ENCODE results near the gene ACAA1. TPM values are rescaled to one million over a fixed set of nuclear protein-coding genes. Genes with fewer than 3 reads are reported as not detected.
"Not testable (repeated sequence)": the region's sequence is repeated elsewhere in the genome, so short reads cannot be mapped to it uniquely, and the experiment has no call there.

Gene ACAA1
- total RNA-seq, 1 donor from 2014 or later: 135 TPM

DNA sequence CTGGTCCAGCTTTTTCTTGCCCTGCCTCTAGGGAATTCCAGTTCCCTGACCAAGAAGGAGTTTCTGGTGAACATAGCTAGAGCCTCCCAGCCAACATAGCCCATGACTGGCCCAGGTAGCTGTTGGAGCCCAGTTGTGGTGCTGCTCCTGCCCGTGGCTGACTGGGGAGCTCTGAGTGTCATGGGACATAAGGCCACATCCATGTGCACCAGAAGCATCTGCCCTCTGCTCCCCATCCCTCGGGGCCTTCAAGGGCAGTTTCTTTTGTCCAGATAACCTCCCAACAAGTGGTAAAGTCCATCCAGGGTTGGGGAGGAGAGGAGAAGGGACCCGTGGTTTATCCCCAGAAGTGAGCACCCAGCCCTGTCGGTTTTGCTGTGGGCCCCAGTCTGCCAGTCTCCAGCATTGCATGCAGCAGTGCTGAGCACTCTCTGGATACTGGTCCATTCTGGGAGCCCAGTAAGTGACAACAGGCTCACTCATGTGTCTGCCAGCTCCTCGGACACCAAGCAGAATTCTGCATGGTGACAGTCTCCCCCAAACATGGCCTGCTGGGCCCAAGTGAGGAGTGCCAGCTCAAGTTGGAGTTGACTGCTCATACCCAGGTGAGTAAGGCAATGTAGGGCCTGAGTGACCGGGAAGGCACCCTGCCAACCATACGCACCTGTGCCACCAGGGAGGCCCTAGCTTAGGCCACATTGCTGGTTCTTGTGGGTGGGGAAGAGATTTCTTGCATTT is 28.8 kb downstream of the ACAA1 start:
- DNase-seq (ENCODE audit: low spot score): no peak

- DNase-seq (ENCODE audit: low spot score): no peak
Observed at GRCh38 chr3:38105525-38105924, 31.4 kb downstream of the ACAA1 start.

DNA sequence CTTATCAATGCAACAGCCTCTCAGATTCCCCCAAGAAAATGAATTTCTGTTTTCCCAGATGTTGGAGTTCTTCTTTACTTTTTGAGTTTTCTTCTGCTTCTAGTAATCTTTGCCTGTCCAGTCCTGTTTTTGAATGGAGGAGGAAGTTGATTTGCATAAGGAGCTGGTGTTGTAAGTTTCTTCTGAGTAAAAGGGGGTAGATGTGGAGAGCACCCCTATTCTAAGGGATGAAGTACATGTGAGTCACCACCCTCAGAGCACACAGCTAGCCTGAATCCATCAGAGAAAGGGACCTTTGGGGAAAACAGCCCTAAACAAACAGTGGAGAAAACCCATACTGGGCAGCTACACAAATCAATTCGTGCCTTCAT is 34.5 kb downstream of the ACAA1 start:
- no peak for DNase-seq (ENCODE audit: low spot score)

GRCh38 chr3:38101811-38102443 is 35.0 kb downstream of the ACAA1 start:
- DNase-seq (ENCODE audit: low spot score): no peak

- no peak for DNase-seq (ENCODE audit: low spot score)
Observed at GRCh38 chr3:38100498-38100897, 36.4 kb downstream of the ACAA1 start.

DNA sequence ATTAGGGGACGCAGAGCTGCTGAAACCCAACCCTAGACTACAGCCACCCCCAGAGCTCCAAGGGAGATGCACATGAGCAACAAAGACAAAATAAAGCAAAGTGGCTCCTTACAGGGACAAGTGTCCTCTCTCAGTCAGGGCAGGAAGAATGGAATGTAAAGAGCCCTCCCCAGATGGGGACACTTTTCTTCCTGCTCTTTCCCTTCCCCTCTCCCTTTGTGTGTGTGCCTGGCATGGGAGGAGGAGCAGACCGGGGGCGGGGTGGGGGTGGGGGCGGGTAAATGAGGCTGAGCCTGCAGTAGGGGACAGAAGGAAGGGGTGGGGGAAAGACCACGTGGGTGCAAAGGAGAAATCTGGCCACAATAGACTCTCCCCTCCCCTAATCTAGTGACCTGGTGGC is 37.4 kb downstream of the ACAA1 start:
- DNase-seq (ENCODE audit: low spot score): no peak

GRCh38 chr3:38098376-38098723 is 38.6 kb downstream of the ACAA1 start:
- DNase-seq (ENCODE audit: low spot score): no peak

- no peak for DNase-seq (ENCODE audit: low spot score)
Observed at GRCh38 chr3:38097446-38098375, 39.2 kb downstream of the ACAA1 start.

- DNase-seq (ENCODE audit: low spot score): no peak
Observed at GRCh38 chr3:38095669-38096483, 41.1 kb downstream of the ACAA1 start.

DNA sequence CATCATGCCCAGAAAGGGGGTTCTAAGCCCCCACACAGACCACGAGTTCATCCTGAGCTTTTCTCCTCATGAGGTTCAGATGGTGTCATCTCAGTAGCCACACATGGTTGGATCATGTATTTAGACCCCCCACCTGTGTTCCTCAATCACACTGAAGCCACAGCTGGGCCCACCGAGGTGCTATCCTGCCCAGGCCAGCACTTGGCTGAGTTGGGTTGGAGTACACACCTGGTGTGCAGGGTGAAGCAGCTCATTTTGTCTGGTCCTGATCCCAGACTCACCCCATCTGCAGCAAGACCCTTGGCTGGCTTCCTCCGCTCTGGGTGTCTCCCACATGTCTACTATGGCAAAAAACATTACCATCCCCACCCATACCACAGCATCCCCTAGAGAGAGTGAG is 41.9 kb downstream of the ACAA1 start:
- no peak for DNase-seq (ENCODE audit: low spot score)

- no peak for DNase-seq (ENCODE audit: low spot score)
Observed at GRCh38 chr3:38090453-38090852, 46.5 kb downstream of the ACAA1 start.

GRCh38 chr3:38089163-38089562 is 47.8 kb downstream of the ACAA1 start:
- DNase-seq (ENCODE audit: low spot score): no peak

DNA sequence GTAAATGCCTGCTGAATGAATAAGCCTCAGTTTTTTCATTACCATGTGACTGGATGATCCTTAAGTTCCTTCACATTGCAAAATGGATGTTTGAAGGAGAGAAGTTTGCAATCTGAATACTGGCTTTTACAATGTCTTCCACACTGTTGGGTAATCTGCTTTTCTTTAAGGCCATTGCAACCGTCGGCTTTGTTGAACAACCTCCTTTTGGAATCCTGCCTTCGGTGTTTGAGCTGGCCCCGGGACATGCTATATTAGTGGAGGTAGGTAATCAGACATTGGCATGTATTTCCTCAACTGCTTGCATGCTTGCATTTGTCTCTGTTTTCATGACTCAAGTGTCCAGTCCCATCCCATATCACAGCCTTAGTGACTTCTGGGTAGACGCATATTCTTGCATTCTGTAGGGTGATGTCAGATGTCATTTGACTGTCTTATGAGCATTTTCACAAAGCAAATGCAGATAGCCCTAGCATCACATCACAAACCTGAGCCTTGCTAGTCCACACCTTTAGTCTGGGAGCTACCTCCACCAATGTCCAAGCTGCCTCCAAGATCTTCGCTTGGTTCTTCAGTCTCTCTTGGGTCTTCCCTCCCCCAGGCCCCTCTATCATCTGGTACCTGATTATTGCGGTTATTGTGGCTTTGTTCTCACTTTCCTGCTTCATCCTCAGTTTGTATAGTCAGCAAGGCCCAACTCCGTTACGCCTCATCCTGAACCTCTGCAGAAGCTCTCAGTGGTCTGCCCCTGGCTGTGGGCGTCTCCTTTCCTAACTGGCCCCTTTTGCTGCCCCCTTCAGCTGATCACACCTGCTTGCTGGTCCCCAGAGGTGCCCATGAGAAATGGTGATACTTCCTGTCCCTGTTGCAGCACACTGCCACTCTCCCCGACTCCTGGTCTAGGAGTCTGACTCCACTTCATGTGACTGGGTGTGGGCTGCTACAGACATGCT is 48.5 kb downstream of the ACAA1 start:
- DNase-seq (ENCODE audit: low spot score): no peak

DNA sequence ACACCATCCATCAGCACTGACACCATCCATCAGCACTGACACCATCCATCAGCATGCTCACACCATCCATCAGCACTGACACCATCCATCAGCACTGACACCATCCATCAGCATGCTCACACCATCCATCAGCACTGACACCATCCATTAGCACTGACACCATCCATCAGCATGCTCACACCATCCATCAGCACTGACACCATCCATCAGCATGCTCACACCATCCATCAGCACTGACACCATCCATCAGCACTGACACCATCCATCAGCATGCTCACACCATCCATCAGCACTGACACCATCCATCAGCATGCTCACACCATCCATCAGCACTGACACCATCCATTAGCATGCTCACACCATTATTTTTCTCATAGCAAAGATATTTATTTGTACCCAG is 49.6 kb downstream of the ACAA1 start:
- not testable (repeated sequence) for DNase-seq (ENCODE audit: low spot score)

DNA sequence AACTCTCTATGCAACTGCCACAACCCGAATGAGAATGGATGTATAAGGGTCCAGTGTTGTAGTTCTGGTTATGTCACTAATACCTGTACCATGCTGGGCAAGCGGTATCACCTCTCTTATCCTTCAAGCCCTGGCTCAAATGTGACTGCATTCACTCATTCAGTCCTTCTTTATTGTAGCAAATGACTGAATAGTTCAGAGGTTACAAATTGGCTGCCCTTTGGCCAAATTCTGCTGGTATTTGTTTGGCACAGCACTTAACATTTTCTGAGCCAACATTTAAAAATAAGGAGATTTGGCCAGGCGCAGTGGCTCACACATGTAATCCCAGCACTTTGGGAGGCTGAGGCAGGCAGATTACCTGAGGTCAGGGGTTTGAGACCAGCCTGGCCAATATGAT is 50.4 kb downstream of the ACAA1 start:
- no peak for DNase-seq (ENCODE audit: low spot score)

DNA sequence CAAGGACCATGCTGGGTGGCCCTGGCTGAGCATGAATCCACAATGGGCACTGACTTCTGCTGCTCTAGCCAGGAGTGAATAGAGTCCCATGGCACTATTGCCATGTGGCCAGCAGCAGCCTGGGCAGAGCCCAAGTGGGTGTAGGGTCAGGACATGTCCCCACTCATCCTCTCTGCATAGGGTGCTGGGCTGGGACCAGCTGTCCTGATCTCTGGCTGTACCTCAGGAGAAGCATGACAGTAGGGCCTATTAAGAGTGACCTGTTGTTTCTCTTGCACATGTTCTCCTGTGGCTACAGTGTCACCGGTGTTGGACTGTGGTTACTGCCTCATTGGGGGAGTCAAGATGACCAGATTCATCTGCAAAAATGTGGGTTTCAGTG is 51.0 kb downstream of the ACAA1 start:
- no peak for DNase-seq (ENCODE audit: low spot score)

- no peak for DNase-seq (ENCODE audit: low spot score)
Observed at GRCh38 chr3:38085311-38085942, 51.5 kb downstream of the ACAA1 start.

DNA sequence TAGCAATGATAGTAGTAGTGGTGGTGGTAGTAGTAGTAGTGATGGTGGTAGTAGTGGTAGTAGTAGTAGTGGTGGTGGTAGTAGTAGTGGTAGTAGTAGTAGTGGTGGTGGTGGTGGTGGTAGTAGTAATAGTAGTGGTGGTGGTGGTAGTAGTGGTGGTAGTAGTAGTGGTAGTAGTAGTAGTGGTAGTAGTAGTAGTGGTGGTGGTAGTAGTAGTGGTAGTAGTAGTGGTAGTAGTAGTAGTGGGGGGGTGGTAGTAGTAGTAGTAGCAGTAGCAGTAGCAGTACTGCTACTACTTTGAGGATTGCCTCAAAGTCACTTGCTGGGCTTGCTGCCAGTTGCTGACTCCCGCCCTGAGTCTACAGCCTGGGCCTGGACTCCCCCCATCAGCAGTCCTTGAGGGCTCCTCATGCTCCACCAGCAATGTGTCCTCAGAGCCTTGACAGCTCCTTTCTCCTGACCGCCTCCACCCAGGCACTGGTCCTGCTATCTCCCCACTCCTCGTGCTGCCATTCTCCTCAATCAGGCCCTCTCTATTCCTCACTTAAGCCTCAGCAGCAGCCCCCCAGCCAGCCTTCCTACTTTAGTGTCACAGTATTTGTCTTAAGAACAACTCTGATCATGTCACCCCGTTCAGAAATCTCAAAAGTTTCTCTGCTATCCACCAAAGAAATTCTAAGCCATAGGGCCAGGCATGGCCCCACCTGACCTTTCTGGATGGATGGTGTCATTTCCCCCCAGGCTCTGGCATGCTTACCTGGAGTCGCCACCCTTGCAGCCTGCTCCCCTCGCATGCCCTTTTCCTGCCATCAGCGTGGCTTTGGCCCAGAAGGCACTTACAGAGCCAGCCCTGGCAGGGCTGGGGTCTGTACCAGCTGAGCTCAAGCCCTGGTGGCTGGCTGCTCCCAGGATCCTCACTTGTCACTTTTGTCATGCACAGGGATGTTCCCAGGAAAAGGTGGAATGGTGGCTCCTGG is 52.3 kb downstream of the ACAA1 start:
- no peak for DNase-seq (ENCODE audit: low spot score)

DNA sequence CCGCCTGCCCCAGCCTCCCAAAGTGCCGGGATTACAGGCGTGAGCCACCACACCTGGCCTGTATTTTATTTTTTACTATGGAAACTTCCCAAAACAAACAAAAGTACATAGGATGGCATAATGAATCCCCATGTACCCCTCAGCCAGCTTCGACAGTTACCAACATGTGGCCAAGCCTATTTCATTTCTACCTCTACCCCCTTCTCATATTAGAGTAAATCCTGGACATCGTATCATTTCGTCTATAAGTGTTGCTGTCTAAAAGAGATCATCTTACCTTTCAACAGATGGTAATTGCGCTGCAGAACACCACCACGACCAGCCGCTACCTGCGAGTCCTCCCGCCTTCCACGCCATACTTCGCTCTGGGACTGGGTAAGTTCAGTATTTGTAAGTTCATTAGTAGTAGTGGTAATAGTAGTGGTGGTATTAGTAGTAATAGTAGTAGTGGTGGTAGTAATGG is 53.0 kb downstream of the ACAA1 start:
- DNase-seq (ENCODE audit: low spot score): no peak

Measured in mucosa of gallbladder (tissue), 1 donor.